Measurements from ENCODE around the gene SH3GL1. TPM values are rescaled to one million over a fixed set of nuclear protein-coding genes. Genes with fewer than 3 reads are reported as not detected.
A peak's percentile ranks its signal among the peaks of the same experiment; 100 is the strongest.

The SH3GL1 gene
- total and polyA plus RNA-seq, 9 of the 15 experiments (the other 6 are each of a cell fraction or from before 2014, with no cell fraction given), result 1.7 to 75.3 (median 25.7) TPM

DNA sequence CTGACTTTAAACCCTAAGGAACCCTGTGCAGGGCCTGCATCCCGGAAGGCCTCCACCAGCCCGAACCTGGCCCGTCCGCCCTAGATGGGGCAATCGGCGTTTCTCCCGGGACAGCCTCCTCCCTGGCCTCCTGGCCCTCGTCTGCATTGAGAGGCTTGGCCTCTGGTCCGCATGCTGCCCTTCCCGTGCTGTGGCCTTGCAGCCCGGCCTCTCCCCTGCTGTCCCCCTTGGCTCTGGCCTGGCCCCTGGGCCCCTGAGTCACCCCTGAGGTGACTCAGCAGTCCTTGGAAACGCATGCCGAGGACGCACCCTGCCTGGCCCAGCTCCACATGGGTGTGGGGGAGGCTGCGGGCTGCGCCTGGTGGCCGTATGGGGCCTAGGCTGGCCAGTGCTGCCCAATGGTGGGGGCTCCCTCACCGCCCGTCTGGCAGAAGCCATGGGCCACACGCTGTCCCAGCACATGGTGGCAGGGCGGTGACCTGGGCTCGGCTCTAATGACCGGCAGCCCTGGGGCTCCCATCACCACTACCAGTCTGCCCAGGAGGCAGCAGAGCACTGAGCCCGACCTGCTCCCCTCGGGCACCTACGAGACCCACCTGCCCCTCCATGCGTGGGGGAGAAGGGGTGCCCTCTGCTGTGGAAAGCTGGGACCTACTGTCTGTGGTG lies 25.7 kb downstream of the SH3GL1 start (continued):
- TF ChIP-seq, protein P1, sequence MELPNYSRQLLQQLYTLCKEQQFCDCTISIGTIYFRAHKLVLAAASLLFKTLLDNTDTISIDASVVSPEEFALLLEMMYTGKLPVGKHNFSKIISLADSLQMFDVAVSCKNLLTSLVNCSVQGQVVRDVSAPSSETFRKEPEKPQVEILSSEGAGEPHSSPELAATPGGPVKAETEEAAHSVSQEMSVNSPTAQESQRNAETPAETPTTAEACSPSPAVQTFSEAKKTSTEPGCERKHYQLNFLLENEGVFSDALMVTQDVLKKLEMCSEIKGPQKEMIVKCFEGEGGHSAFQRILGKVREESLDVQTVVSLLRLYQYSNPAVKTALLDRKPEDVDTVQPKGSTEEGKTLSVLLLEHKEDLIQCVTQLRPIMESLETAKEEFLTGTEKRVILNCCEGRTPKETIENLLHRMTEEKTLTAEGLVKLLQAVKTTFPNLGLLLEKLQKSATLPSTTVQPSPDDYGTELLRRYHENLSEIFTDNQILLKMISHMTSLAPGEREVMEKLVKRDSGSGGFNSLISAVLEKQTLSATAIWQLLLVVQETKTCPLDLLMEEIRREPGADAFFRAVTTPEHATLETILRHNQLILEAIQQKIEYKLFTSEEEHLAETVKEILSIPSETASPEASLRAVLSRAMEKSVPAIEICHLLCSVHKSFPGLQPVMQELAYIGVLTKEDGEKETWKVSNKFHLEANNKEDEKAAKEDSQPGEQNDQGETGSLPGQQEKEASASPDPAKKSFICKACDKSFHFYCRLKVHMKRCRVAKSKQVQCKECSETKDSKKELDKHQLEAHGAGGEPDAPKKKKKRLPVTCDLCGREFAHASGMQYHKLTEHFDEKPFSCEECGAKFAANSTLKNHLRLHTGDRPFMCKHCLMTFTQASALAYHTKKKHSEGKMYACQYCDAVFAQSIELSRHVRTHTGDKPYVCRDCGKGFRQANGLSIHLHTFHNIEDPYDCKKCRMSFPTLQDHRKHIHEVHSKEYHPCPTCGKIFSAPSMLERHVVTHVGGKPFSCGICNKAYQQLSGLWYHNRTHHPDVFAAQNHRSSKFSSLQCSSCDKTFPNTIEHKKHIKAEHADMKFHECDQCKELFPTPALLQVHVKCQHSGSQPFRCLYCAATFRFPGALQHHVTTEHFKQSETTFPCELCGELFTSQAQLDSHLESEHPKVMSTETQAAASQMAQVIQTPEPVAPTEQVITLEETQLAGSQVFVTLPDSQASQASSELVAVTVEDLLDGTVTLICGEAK (IDR thresholded peaks at IDR 0.05), result no peak
- TF ChIP-seq, protein P1 (CRISPR knock-in tag; IDR thresholded peaks at IDR 0.05), result no peak; the same call in 1 of the 2 replicates
- peak; percentile 24; the same call in 1 of the 2 replicates for TF ChIP-seq TARDBP (IDR thresholded peaks at IDR 0.05)
- TF ChIP-seq NCOA4 (IDR thresholded peaks at IDR 0.05; ENCODE audit: partially characterized antibody), result no peak
- TF ChIP-seq NFATC3 (IDR thresholded peaks at IDR 0.05), result no peak
- peak; percentile 88; the same call in 1 of the 2 replicates for TF ChIP-seq ZNF174 (CRISPR knock-in tag; IDR thresholded peaks at IDR 0.05)
- TF ChIP-seq ETV1 (tag; conservative IDR thresholded peaks at IDR 0.05; ENCODE audit: low read depth), result peak; percentile 45
- peak; percentile 7 for TF ChIP-seq ELF2 (CRISPR knock-in tag; IDR thresholded peaks at IDR 0.05)
- no peak for TF ChIP-seq XRCC3 (IDR thresholded peaks at IDR 0.05)

Data from K562 (cell line).